GM12873 (cell line): ENCODE measurements around the gene BPTF.

ENCODE experiments used
- CTCF ChIP-seq: IDR thresholded peaks from 2 replicates; pipeline ENCODE4 v1.5.1; 2012; ENCODE audit warnings: low read depth, mild to moderate bottlenecking, moderate library complexity, low read length, control low read depth; ENCODE audit not compliant: insufficient read depth; ENCODE audit errors: missing control alignments

The BPTF gene

GRCh38 chr17:67959510-67959909, 134.2 kb downstream of the BPTF start:
- TF ChIP-seq CTCF: no peak

GRCh38 chr17:67963145-67963572, 137.9 kb downstream of the BPTF start:
- TF ChIP-seq CTCF: peak; percentile 56

GRCh38 chr17:67970783-67971182, 145.5 kb downstream of the BPTF start:
- TF ChIP-seq CTCF: no peak

GRCh38 chr17:67974185-67974584, 148.9 kb downstream of the BPTF start:
- TF ChIP-seq CTCF: no peak

- no peak for TF ChIP-seq CTCF
Observed at GRCh38 chr17:67974598-67975066, 149.3 kb downstream of the BPTF start.

- TF ChIP-seq CTCF: no peak
Observed at GRCh38 chr17:67980456-67980855, 155.2 kb downstream of the BPTF start.

GRCh38 chr17:67982034-67982640, 156.8 kb downstream of the BPTF start:
- no peak for TF ChIP-seq CTCF
